NB4 (cell line): ENCODE data around the gene MTF1.

Source experiments
- DNase-seq: peaks from one replicate; pipeline ENCODE4 v3.0.0; 2010; ENCODE audit warnings: low read depth
- H3K4me3 ChIP-seq: one replicate; pipeline ENCODE4 v1.5.1; 2011; ENCODE audit warnings: mild to moderate bottlenecking, low read depth, low read length, moderate library complexity
- MYC ChIP-seq: IDR thresholded peaks from 2 replicates; pipeline ENCODE4 v1.6.1; 2011; ENCODE audit warnings: low read depth, low read length
- POLR2A ChIP-seq: IDR thresholded peaks from 2 replicates; pipeline ENCODE4 v1.6.1; 2011; ENCODE audit warnings: mild to moderate bottlenecking; ENCODE audit not compliant: insufficient read length; ENCODE audit errors: extremely low read depth
- TF ChIP-seq, protein P1 (sequence below): IDR thresholded peaks from one replicate; pipeline ENCODE4 v1.5.1; 2012; ENCODE audit warnings: low read depth, low read length
- TF ChIP-seq, protein P2 (sequence below): IDR thresholded peaks from 2 replicates; pipeline ENCODE4 v1.6.1; 2011; ENCODE audit warnings: low read depth, low read length

Gene MTF1

DNA sequence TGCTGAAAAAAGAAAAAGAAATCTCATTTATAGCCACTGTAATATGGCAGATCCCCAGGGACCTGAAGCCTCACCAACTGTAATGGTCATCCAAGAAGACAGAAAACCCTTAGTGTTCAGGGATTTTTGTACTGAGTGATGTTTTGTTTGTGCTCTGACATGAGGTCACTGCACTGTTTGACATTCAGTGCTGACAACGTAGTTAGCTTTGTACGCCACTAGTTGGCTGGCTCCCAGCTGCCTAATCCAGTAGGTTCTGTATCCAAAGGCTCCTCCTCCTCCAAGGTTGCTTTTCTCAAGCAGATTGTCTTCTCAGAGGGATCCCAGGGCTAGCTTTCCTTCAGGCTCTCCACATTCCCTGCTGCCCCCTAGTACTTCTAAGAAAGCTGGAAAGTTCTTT, 41.9 kb downstream of the MTF1 start:
- DNase-seq = peak; percentile 9
- no peak for TF ChIP-seq MYC
- H3K4me3 ChIP-seq = no peak overlapping the region

- no peak for DNase-seq
- TF ChIP-seq, protein P1, sequence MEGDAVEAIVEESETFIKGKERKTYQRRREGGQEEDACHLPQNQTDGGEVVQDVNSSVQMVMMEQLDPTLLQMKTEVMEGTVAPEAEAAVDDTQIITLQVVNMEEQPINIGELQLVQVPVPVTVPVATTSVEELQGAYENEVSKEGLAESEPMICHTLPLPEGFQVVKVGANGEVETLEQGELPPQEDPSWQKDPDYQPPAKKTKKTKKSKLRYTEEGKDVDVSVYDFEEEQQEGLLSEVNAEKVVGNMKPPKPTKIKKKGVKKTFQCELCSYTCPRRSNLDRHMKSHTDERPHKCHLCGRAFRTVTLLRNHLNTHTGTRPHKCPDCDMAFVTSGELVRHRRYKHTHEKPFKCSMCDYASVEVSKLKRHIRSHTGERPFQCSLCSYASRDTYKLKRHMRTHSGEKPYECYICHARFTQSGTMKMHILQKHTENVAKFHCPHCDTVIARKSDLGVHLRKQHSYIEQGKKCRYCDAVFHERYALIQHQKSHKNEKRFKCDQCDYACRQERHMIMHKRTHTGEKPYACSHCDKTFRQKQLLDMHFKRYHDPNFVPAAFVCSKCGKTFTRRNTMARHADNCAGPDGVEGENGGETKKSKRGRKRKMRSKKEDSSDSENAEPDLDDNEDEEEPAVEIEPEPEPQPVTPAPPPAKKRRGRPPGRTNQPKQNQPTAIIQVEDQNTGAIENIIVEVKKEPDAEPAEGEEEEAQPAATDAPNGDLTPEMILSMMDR = no peak
- TF ChIP-seq MYC (no peak), POLR2A (no peak)
- TF ChIP-seq, protein P2, sequence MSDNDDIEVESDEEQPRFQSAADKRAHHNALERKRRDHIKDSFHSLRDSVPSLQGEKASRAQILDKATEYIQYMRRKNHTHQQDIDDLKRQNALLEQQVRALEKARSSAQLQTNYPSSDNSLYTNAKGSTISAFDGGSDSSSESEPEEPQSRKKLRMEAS = no peak
- H3K4me3 ChIP-seq = no peak overlapping the region
Observed at GRCh38 chr1:37814252-37814651, 45.1 kb downstream of the MTF1 start.

GRCh38 chr1:37813529-37814145, 45.8 kb downstream of the MTF1 start:
- DNase-seq = no peak
- TF ChIP-seq, protein P2 = no peak
- TF ChIP-seq MYC = no peak
- TF ChIP-seq, protein P1 = no peak
- no peak for TF ChIP-seq POLR2A
- no peak overlapping the region for H3K4me3 ChIP-seq

- H3K4me3 ChIP-seq = no peak overlapping the region
- DNase-seq = peak; percentile 75
Observed at GRCh38 chr1:37811027-37811655, 48.3 kb downstream of the MTF1 start.

DNA sequence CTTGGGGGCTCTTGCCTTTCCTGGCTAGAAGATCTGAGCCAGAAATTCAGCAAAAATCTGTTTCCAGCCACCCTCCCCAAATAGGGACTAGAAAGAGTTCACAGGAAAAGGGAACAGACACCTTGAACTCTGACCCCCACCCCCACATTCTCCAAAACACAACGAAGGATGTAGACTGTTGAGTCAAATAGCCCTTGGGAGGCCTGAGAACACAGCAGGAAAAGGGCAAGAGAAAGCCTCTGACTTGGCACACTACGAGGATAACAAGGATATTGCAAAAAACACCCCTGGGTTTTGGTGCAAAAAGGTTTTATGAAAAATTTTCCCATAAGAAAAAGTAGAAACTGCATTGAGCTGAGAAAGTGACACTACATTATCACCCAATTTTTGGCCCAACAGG, 49.5 kb downstream of the MTF1 start:
- TF ChIP-seq POLR2A = no peak
- TF ChIP-seq MYC = no peak
- TF ChIP-seq, protein P2 = no peak
- TF ChIP-seq, protein P1 = no peak
- H3K4me3 ChIP-seq = no peak overlapping the region
- DNase-seq = peak; percentile 15

More at GRCh38 chr1:37811027-37811655, 48.3 kb downstream of the MTF1 start:
- TF ChIP-seq, protein P2 = no peak
- TF ChIP-seq, protein P1 = peak; percentile 87
- TF ChIP-seq POLR2A (no peak), MYC (no peak)
